Tibial nerve (tissue), 4 donors: Measurements from ENCODE around the gene CAMTA1.

Source experiments
- EP300 ChIP-seq, 2 donors: sonication (generic); formaldehyde crosslinking; IDR thresholded peaks; one replicate each; pipeline ENCODE4 v1.6.1; 2017; ENCODE audit warnings: antibody characterized with exemption in 2 of 2, mild to moderate bottlenecking in 1 of 2
- POLR2A ChIP-seq, 2 donors: fragments of 450-650 bp; IDR thresholded peaks; one replicate each; pipeline ENCODE4 v1.6.1; 2017; ENCODE audit warnings: antibody characterized with exemption in 2 of 2, mild to moderate bottlenecking in 2 of 2, moderate library complexity in 2 of 2
- TF ChIP-seq, protein P1 (sequence below), 5 experiments: fragments of 200-600 bp in 3 of 5; fragments of 450-650 bp in 2 of 5; sonication (generic) in 3 of 5; IDR thresholded peaks; one replicate each; pipeline ENCODE4 v1.5.1; 2016 to 2019; ENCODE audit warnings: antibody characterized with exemption in 5 of 5, mild to moderate bottlenecking in 3 of 5, moderate library complexity in 2 of 5

DNA sequence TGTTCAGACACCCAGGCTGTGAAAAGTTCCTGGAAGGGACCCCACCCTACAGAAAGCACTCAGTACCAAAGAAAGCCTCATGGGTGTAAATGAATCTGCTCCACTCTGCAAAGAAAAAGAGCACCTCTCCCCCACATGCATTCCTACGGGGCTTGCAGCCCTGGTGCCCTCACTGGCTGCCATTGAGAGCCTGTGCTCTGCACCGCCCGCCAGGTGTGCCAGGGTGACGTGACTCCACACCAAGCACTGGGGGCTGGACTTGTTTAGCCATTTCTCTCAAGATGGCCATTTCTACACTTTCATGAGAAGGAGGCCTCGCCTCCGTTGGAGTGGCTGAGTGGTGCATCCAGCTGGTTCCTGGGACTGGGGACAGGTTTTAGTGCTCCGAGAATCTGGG, 605.3 kb downstream of the CAMTA1 start:
- TF ChIP-seq EP300 (IDR thresholded peaks at IDR 0.05) (no peak), POLR2A (IDR thresholded peaks at IDR 0.05) (no peak)
- TF ChIP-seq, protein P1, sequence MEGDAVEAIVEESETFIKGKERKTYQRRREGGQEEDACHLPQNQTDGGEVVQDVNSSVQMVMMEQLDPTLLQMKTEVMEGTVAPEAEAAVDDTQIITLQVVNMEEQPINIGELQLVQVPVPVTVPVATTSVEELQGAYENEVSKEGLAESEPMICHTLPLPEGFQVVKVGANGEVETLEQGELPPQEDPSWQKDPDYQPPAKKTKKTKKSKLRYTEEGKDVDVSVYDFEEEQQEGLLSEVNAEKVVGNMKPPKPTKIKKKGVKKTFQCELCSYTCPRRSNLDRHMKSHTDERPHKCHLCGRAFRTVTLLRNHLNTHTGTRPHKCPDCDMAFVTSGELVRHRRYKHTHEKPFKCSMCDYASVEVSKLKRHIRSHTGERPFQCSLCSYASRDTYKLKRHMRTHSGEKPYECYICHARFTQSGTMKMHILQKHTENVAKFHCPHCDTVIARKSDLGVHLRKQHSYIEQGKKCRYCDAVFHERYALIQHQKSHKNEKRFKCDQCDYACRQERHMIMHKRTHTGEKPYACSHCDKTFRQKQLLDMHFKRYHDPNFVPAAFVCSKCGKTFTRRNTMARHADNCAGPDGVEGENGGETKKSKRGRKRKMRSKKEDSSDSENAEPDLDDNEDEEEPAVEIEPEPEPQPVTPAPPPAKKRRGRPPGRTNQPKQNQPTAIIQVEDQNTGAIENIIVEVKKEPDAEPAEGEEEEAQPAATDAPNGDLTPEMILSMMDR (IDR thresholded peaks at IDR 0.05): no peak
